Gastrocnemius medialis (tissue), 4 donors: Measurements from ENCODE around the gene POU3F1.

Experiments
- CTCF ChIP-seq, 5 experiments: fragments of 450-650 bp in 3 of 5; fragments of 200-600 bp in 2 of 5; sonication (generic) in 2 of 5; IDR thresholded peaks in 4 of 5; conservative IDR thresholded peaks in 1 of 5; 1 replicate in 4 of 5; 2 replicates in 1 of 5; pipeline ENCODE4 v1.5.1; 2016 to 2019; ENCODE audit warnings: antibody characterized with exemption in 5 of 5, mild to moderate bottlenecking in 3 of 5, moderate library complexity in 3 of 5
- POLR2A ChIP-seq, 2 donors: fragments of 450-650 bp; IDR thresholded peaks; one replicate each; pipeline ENCODE4 v1.6.1; 2017; ENCODE audit warnings: antibody characterized with exemption in 2 of 2, mild to moderate bottlenecking in 2 of 2, moderate library complexity in 2 of 2

- no peak for TF ChIP-seq CTCF (IDR thresholded peaks at IDR 0.05 in 4 of 5, conservative IDR thresholded peaks at IDR 0.05 in 1 of 5)
- no peak for TF ChIP-seq POLR2A (IDR thresholded peaks at IDR 0.05)
Observed at GRCh38 chr1:37998089-37998808, 48.3 kb downstream of the POU3F1 start.
